GM18873 (cell line): ENCODE measurements around the gene PRR5L.
"Not testable (repeated sequence)": the region's sequence is repeated elsewhere in the genome, so short reads cannot be mapped to it uniquely, and the experiment has no call there.

Experiments used
- ATAC-seq: cut with Tn5 transposase; IDR thresholded peaks from one replicate; pipeline ENCODE4 v1.9.1; 2021; ENCODE audit warnings: mild to moderate bottlenecking, moderate library complexity, moderate number of reproducible peaks; ENCODE audit not compliant: unreplicated experiment, low FRiP score

The PRR5L gene

DNA sequence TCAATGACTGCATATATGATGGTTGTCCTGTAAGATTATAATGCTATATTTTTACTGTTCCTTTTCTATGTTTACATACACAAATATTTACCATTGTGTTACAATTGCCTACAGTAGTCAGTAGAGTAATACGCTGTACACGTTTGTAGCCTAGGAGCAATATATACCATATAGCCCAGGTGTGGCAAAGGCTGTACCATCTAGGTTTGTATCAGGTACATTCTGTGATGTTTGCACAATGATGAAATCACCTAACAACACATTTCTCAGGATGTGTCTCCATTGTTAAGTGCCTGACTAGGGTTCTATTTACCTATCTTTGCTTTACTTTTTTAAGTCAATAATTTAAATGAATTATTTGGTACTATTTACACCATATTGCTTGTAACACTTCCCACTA is 21.9 kb downstream of the PRR5L start:
- ATAC-seq: no peak

DNA sequence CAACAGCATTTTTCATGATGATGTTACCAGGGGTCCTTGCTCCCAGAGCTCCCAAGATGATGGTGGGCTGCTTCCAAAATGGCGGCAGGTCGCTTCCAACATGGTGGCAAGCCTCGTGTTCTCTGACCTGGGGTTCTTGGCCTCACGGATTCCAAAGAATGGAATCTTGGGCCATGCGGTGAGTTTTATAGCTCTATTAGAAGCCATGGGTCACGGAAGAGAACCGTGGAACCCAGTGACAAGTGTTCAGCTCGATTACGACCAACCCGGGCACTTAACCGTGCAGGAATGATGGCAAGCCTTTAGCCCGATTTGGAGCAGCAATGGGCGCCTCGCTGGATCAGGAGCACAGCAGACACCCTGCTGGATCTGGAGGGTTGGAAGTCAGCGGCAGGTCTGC is 28.9 kb downstream of the PRR5L start:
- ATAC-seq: not testable (repeated sequence)

DNA sequence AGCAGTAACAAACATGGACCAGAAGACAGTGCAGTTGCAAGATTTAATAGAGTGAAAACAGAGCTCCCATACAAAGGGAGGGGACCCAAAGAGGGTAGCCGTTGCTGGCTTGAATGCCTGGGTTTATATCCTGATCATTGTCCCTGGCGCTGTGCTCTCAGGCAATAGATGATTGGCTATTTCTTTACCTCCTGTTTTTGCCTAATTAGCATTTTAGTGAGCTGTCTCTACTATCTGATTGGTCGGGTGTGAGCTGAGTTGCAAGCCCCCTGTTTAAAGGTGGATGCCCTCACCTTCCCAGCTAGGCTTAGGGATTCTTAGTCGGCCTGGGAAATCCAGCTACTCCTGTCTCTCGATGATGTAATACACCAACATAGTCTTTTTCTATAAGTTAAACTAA is 29.3 kb downstream of the PRR5L start:
- ATAC-seq: not testable (repeated sequence)

DNA sequence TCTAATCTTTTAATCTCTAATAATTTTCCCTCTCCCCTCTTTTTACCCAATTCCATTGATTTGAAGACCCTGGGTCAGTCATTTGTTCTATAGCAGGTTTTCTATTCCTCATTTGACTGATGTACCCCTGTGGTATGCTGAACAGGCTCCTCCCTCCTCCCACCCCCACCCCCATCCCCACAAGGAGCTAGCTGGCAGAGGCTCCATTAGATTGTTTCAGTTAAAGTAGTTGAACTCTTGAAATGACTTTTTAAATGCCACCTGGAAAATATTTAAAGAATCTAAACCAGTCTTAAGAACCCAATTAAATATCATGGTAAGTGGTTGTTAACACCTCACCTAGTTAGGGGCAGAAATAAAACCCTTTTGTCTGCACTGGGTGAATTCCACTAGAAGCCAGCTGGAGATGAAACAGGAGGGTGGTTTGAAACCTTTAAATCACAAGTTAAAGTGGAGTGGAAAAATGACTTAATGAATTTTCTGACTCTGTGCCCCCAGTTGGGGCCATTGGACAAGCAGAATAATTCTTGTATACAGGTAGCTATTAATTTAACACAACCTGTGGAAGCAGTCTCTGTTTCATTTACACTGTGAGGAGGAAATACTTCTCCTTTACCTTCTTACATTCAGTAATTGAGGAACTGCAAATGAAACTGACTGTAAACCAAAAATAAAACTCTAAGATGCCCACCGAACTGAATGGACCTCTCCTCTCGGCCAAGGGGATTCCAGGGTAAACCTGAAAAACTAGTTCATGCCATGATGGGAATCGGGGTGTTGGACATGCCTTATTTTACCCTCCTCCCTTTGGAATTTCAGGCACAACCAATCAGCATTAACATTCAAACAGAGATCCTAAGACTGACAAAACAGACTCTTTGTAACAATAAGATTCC is 30.7 kb downstream of the PRR5L start:
- ATAC-seq: no peak

DNA sequence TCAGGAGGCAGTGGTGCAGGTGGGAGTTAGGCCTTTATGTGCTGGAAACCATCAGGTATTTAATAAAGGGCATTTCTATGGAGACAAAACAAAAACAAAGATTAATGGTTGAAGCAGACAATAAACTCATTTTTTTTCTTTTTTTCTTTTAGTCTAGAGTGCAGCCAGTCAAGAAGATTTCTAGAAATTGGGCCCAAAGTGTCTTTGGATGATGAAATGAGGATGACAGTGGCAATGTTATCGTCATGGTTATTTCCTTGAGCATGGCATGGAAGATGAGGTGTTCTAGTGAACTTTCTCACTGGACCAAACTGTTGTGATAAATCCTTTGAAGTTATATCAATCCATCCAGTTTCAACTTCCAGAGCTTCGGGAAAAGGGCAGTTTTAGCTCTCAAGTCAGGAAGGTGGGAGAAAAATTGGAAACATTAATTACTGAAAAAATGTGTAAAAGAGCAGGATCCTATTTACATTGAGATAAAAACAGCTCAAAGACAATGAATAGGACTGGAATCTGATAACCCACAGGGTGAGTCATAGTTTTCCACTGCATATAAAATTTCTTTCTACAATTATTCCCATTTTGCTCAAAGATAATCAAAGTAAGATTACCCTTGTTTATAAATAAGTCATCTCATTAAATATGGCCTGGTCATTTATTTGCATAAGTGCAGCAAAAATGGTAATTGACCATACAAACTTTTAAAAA is 33.0 kb downstream of the PRR5L start:
- ATAC-seq: no peak

DNA sequence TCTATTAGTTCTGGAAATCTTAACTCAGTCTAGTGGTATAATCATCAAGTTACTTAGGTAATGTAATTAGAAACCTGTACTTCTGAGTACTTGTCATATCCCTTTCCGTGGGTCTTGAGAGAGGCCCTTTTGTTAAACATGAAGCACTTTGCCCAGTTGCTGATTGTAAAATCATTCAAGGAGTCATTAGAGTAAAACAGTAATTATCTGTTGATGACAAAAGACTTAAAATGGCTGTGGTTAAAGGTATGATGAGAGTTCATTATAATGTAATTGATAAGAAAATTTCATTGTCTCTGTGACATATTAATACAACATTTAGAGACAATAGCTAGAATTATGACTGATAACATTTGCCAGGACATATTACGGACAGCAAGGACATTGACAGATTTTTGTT is 34.3 kb downstream of the PRR5L start:
- ATAC-seq: no peak

DNA sequence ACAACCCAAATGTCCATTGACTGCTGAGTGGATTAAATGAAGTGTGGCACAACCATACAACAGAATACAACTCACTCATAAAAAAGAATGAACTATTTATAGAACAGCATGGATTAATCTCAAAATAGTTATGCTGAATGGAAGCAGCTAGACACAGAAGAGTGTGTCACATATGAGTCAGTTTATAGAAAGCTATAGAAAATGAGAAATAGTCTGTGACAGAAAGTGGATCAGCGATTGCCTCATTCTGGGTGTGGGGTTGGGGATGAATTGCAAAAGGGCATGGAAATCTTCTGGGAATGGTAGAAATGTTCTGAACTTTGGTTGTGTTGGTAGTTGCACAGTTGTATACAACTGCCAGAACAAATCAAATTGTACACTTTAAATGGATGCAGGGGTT is 37.4 kb downstream of the PRR5L start:
- no peak for ATAC-seq

DNA sequence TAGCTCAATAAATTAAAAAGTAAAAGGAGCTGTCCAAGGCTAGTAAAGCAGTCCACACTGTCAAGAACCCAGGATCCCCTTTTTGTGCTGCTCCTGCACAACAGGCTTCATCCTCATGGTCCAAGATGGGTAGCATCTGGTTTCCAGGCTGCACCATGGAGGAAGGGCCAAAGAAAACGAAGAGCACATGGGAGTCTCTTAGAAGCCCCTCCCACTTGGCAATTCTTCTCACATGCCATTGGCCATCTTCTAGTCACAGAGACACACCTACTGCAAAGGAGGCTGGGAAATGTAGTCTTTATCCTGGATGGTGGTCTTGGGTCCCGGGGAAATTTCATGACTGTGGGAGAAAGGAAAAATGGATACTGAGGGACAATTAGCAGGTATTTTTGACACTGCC is 37.8 kb downstream of the PRR5L start:
- no peak for ATAC-seq

DNA sequence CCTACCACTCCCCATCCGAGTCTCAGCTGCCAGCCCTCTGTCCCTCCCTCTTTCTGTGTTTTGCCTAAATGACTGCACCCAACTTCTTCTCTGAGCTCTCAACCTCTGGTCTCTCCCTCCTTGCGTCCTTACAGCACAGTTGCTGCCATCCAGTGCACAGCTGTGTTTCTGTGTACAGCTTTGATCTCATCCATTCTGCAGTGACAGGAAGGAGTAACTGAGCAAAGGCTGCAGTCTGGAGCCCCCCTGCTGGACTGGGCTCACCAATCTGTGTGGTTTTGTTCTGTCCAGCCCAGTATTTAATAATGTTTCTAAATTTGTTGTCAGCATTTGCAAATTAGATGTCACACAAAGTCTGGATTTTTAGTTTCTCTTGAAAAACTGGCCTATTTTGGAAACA is 43.8 kb downstream of the PRR5L start:
- ATAC-seq: no peak

DNA sequence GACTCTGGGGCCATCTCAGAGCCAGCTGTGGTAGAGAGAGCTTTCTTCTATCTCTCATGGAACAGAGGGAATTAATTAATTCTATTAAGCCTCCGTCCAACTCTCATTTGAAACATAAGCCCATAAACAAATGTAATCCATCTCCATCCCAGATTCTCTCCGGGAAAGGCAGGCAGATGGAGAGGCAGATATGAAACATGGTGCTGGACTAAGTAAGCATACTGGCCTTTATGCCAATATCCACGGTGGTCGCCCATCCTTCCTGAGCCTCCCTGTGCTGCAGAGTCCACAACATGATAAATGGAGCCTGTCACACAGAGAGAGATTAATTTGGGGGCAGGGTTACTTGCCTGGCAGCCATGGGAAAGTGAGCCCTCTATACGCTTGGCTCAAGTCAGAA is 44.8 kb downstream of the PRR5L start:
- ATAC-seq: no peak

DNA sequence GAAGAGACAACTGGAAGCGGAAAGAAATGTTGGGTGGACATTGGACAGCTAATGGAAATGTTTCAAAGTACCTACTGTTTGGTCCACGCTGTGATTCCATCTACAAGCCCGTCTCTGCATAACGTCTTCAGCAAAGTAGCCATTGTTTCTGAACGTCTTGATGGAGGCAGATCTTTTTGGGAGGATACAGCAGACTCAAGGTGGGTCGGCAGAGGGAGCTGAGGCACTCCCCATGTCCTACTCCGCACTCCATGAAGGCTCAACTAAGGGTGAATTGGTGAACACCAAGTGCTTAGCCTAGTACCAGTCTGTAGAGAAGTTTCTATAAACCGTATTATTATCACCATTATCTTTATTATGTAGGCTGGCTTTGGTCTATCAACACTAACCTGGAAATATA is 45.8 kb downstream of the PRR5L start:
- ATAC-seq: no peak

DNA sequence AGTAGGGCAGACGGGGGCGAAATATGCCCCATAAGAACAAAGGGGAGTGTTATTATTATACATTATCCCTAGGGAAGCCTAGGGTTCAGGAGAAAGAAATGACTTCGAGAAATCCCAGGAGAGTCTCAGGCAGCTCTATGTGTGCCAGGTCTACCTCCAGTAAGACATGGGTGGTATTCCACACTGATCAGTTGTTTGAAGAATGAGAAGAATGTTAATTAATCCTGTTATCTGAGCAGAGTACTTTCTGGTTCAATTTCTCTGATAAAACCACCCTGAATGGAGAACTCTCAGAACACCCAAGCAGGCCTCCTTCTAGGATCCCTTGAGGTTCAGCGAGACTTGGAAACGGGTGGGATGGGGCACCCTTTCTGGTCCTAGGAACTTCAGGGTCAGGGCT is 46.2 kb downstream of the PRR5L start:
- no peak for ATAC-seq

DNA sequence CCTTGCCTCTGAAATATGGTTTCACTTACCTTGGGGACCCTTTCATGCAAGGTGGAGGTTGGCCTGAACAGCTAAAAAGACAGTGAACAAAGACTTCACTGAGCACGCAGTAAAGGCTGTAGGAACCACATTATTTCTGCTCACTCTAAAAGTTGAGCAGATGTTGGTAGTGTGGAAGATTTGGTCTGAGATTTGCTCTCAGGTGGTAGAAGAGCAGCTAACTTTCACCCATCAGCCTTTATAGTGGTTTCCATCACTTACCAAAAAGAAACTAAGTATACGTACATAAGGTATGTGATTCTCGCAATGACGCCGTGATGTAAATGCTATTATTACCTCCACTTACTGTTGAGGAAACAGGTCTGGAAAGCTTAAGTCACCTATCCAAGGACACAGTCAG is 47.3 kb downstream of the PRR5L start:
- ATAC-seq: no peak

DNA sequence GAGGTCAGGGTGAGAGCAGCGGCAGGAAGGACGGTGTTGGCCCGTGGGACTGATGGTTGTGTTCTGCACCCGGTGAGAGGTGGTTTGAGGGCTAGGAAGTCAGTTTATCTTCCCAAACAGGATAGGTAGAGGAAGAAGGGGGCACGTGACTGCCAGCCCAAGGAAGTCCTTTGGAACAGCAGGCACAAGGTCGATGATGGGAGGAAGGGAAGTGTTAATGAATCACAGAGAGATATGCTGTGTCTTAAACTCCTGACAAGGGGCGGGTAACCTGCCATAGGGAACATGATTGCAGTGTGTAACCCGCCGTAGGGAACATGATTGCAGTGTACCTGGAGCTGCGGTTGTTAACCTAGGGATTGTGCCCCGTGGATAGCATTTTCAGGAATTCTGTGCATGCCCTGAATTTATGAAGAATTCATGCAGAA is 49.0 kb downstream of the PRR5L start:
- ATAC-seq: no peak

DNA sequence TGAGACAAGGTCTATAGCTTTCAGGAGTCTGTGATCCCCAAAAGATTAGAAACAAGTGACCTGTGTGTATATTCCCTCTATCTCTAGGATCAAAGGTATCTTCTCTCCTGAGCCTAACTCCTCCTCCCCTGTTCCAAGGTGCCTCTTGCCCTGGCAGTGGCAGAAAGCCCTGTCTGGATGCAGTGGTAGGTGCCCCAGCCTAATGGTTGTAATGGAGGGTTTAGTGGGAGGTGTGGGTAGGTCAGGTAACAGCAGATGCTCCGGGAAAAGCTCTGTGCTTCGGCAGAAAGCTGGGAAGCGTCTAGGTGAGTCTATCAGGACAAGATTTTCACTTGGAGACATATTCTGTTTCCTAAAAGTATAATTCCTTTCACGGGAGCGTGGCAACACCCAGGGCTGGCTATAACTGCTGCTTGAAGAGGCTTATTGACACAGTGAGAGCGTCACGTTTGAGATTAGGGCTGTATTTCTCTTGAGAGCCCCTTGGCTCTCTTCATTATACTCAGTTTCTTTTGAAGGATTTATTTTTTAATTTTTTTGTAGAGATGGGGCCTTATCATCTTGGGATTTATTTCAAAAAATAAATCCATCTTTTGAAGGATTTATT is 49.5 kb downstream of the PRR5L start:
- ATAC-seq: no peak

DNA sequence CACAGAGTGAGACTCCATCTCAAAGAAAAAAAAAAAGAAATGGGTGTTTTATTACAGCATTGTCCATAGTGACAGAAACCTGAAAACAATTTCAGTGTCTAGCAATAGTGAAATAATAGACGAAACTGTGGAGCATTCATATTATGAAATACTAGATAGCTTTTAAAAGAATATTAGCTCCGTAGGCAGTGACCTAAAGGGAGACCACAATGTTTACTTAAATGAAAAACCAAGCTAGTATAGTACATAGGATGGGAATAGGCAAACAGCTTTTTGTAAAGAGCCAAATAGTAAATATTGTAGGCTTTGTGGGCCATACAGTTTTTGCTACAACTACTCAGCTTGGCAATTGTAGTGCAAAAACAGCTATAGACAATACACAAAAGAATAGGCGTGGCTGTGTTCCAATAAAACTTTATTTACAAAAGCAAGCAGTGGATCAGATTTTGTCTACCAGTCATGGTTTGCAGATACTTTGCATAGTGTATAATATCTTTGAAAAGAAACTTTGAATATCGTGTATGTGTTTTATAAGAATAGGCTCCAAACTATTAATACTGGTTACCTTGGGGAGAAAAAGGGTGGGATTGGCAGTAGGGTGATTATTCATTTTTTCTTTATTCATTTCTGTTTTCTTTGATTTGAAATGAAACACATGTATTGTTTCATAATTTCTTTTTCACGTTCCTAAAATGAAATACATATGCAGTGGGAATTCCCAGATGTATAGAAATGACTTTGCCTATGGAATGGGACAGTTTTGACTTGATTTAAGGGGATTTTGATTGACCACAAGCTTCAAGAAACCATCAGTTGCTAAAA is 50.7 kb downstream of the PRR5L start:
- no peak for ATAC-seq

DNA sequence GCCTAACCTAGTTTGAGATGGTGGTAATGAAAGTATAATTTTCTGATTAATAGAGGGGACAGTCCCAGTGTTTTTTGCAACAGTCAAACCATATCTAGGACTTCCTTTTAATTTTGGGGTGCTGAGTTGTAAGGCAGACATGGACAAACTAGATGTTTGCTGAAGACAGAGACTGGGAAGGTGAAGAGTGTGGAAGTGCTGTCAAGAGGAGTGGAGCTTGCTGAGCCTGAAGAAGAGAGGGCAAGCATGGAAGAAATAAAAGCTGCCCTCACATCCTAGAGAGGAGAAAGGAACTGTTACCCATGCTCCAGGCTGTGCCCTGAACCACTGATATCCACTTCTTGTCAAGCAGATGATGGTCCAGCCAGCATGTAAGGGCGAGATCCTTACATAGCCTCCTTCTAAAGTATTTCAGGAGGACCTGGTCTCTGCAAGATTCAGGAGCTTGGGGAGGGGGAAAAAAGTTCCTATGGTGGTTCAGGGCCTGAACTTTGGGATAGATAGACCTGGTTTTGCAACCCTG is 51.4 kb downstream of the PRR5L start:
- no peak for ATAC-seq

DNA sequence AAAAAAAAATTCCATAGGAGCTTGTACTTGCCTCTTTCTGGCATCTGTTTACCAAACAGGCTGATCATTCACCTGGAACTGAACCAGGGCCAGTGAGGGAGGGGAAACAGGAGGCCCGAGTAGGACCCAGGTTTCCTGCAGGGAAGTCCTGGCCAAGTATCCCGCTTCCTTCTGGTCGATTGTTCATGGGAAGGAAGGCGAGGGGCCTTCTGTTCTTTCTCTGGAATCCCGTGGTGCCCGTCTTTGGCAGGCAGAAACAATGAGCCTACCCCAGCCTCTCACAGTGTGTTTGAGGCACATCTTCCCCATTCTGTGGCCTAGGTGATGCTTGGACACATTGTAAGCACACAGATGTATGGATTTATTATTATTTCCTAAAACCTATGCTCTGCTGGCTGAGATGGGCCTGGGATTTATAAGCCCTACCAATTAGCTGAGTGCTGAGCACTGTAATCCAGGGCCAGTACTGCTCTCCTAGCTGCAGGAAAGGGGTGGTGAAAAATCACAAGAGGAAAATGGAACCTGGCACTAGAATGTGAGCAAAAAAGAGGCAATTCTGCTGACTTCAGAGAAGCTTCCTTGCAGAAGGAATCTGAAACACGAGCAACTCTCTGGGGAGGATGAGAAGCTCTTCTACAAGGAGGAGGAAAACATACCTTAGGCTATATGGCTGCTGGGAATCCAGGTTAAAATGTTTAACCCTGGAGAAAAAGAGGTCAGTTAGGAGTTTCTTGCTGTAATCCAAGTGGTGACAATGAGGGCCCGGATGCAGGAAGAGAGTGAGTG is 53.5 kb downstream of the PRR5L start:
- no peak for ATAC-seq

DNA sequence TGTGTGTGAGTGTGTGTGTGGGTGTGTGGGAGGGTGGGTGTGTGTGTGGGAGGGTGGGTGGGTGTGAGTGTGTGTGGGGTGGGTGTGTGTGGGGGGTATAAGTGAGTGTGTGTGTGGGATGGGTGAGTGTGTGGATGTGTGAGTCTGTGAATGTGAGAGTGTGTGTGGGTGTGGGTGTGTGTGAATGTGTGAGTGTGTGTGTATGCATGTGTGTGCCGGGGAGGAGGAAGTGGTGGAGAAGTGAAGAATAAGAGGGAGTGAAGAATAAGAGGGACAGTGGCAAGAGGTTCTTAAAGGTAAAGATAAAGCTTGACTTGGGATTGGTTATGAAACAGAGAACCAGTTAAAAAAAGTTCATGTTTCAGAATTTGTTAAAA is 54.0 kb downstream of the PRR5L start:
- no peak for ATAC-seq

DNA sequence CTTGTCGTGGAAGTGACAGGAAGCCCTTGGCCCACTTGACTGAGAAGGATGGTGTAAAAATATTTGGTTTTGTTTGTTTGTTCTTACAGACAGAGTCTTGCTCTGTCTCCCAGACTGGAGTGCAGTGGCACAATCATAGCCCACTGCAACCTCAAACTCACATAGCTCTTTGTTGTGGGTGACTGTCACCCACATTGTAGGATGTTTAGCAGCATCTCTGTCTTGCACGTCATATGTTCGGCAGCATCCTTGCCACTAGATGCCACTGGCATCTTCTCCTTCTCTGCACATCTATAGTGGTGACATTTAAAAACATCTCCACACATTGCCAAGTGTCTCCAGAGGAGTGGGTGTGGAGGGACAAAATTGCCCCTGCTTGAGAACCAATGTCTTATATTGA is 56.8 kb downstream of the PRR5L start:
- ATAC-seq: no peak
